Adrenal gland (tissue), 5 donors: ENCODE data around the gene AAR2.

Experiments used
- CTCF ChIP-seq, 6 experiments: fragments of 450-650 bp in 4 of 6; fragments of 200-600 bp in 2 of 6; sonication (generic) in 1 of 6; IDR thresholded peaks; 1 replicate in 5 of 6; 2 replicates in 1 of 6; pipeline versions ENCODE4 v1.5.1 to v1.8.0; 2016 to 2021; ENCODE audit warnings: antibody characterized with exemption in 6 of 6, mild to moderate bottlenecking in 2 of 6, moderate library complexity in 1 of 6
- POLR2A ChIP-seq, 2 donors: fragments of 450-650 bp; IDR thresholded peaks; one replicate each; pipeline ENCODE4 v1.6.1; 2017; ENCODE audit warnings: antibody characterized with exemption in 2 of 2, mild to moderate bottlenecking in 2 of 2, moderate library complexity in 1 of 2
- donor health status: DM: no; HTN: no; CAD: no.

- TF ChIP-seq CTCF (IDR thresholded peaks at IDR 0.05) (no peak), POLR2A (IDR thresholded peaks at IDR 0.05) (no peak)
Measured at GRCh38 chr20:36272547-36273220, 36.4 kb downstream of the AAR2 start.
